Fibroblast of skin of left quadriceps (primary cell): ENCODE results near the gene LANCL2.
"Not testable (repeated sequence)": the region's sequence is repeated elsewhere in the genome, so short reads cannot be mapped to it uniquely, and the experiment has no call there.

Experiments used
- DNase-seq, 2 experiments: peaks; one replicate each; pipeline ENCODE4 v3.0.0-alpha.2; 2013; ENCODE audit warnings: low read depth in 2 of 2

The LANCL2 gene, protein sequence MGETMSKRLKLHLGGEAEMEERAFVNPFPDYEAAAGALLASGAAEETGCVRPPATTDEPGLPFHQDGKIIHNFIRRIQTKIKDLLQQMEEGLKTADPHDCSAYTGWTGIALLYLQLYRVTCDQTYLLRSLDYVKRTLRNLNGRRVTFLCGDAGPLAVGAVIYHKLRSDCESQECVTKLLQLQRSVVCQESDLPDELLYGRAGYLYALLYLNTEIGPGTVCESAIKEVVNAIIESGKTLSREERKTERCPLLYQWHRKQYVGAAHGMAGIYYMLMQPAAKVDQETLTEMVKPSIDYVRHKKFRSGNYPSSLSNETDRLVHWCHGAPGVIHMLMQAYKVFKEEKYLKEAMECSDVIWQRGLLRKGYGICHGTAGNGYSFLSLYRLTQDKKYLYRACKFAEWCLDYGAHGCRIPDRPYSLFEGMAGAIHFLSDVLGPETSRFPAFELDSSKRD

DNA sequence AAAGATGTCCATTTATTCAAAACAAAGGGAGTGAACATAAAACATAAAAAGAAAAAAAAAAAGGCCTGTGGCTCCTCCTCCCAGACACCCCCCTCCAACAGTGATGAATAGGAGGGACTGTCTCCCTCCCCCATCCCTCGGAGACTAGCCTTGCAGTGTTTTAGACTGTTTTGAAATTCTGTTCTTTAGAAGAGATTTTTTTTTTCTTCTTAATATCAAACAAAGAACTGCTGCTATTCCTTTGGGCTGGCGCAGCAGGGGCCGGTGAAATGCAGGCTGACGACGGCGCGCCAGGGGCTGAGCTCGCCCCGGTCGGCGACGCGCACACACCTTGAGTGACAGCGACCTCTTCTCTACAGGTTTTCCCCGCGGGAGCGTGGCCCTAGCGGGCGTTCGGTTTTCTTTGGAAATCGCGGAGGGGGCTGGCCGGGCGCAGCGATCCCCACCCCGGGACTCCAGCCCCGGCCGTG lies at the start of gene LANCL2:
Gene LANCL2 (plus strand): TSS at position 133 of the 470 bp plus-strand sequence. CDS start 689 bp downstream, outside the sequence.
- peak in 1 of 2 experiments; percentile 17 for DNase-seq

DNA sequence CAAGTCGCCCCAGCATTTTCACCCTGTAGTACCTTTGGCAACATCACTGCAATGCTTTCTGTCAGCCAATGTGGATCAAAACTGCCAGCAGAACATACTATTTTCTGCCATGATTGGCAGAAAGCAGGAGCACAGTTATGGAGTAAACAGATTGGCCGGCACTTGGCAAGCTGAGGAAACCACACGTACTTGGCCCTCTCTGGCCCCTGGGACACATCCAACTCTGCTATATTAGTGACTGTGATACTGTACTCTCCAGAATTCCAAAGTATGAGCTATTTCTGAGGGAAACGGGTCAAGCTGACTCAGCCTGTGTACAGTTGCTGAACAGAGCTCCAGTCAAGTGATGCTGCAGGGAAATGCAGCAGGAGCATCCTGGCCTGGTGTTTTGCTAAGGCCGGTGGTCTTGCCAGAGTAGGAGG lies 39.8 kb upstream of the LANCL2 start:
- peak; percentile 57 to 60 for DNase-seq

DNA sequence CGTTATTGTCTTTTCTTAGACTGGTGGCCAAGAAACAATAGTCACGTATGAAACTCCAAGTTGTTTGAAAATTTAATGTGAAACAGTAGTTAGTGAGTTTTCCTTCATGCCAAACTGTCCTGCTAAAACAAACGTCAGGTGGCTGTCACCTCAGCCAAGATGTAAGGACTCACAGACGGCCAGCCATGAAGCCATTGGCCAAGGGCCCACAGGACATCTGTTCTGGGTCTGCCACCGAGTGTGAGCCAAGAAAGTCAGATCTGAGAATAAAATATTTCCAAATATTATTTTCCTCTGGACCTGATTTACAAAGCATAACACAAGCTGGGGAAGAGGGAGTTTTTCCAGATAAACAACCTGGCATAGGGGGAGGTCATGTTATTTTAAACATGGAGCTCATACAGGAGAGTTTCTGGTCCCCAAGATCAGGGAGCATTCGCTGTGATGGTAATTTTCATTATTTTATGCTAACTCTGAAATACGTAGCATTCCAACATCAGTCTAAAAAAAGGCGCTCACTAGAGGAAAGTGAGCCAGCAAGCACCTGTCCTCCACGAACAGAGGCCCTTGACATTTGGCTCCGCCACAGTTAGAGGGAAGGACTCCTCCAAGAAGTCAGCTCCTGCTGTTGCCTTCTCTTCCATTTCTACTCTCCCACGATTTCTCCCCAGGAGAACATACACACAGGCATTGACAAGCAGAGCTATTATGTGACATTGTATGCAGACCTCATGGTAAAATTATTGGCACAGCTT lies 38.9 kb upstream of the LANCL2 start:
- DNase-seq: no peak

DNA sequence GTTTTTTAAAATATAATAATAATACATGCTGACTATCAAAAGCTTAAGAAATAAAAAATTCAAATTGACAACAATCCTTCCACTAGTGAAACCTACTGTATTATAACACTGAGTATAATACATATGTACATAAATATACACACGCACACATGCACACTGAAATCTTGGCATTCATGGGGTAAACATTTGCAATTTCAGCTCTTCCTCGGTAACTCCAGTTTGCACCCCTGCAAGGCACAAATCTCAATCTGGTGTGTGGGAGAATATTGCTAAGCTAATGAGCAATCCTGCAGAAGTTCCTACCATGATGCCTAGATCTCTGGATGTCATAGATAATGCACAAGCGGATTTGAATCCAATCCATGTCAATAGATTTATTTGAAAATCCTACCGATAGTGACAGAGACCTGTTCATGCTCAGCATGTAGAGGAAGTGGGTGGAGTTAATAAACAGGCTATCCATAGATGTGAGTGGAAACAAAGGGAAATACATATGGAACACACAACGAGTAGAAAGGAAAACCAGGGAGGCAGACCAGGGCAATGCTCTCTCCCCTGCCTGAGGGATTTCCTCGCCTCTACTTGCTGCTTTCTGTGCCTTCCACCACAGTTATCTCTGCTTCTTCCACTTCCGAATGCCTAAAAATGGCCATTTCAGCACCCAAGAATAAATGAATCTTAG lies 38.1 kb upstream of the LANCL2 start:
- DNase-seq: no peak

DNA sequence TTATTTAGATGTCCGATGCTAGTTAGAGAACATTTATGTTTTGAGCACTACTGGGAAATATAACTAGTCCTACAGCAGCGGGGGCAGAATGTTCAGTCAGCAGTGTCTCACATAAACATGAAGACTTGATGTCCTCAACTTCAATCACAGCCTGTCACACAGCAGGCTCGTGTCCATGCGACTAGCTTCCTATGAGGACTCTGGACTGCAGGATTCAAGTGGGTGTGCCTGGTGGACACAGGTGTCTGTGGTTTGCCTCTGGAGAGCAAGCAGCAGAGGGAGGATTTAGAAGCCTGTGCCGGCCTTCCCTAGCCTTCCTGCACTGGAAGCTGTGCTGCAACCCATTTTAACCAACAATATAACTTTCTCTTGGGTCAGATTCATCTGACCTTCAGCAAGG lies 30.0 kb upstream of the LANCL2 start:
- DNase-seq: no peak

DNA sequence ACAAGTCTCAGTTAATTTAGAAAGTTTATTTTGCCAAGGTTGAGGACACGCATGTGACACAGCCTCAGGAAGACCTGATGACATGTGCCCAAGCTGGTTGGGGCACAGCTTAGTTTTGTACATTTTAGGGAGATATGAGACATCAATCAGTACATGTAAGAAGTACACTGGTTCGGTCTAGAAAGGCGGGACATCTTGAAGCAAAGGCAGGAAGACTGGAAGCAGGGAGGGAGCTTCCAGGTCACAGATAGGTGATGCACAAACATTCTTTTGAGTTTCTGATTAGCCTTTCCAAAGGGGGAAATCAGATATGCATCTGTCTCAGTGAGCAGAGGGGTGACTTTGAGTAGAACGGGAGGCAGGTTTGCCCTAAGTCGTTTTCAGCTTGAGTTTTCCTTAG lies 29.4 kb upstream of the LANCL2 start:
- no peak for DNase-seq

DNA sequence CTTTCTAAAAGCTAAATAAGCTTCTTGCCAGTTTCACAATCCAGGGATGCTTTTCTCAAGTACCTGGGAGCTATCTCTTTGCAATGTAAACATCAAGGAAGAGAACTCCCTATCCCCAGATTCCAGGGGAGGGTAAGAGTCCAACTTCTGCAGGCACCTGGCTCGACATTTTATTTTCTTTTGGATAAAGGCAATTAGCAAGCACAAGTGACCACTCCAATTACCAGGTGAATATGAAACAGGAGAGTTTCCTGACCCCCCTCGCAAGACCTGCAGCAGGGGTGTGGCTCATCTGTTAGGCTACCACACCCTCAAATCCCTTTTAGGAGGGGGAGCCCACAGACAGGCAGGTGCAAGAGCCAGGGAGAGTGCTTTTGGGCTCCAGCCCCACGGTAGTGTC lies 28.6 kb upstream of the LANCL2 start:
- DNase-seq: no peak

DNA sequence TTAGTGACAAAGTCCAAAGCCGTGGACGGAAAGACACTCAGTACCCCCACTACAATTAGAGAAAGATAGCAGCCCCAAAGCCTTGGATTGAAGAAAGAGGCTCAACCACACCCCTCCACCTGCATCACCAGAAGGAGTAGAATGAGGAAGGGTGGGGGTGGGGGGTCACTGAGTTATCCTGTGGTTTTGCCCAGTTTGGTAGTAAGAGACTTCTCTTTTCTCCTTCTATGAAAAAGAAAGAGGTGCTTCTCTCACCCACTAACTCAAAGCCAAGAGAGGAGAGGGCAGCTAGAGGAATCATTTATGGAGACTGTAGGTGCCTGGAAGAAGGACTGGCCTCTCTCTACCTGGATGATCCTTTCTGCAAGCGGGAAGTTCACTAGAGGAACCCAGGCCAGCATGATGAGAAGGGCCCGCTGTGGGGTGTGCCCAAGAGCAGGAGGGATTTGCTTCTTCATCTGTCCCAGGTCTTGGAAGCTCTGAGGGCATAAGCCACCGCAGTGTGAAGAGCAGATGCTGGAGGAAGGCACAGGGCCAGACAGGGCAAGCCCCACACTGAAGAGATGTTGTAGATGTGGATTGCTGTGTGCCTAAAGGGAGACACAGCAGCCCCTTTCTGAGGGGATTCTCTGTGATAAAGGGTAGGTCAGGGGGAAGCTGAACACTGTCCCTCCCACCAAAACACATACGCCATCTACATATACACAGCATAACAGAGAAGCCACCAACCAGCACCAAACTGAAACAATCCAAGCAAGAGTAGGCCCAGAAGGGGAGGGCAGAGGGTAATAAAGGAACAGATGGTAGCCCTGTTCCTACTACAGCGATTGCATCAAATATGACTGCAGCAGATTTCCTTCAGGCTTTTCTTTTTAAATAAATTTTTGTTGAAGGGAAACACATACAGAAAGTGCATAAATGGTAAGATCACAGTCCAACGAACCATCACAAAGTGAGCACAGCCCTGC lies 25.8 kb upstream of the LANCL2 start:
- DNase-seq: no peak

DNA sequence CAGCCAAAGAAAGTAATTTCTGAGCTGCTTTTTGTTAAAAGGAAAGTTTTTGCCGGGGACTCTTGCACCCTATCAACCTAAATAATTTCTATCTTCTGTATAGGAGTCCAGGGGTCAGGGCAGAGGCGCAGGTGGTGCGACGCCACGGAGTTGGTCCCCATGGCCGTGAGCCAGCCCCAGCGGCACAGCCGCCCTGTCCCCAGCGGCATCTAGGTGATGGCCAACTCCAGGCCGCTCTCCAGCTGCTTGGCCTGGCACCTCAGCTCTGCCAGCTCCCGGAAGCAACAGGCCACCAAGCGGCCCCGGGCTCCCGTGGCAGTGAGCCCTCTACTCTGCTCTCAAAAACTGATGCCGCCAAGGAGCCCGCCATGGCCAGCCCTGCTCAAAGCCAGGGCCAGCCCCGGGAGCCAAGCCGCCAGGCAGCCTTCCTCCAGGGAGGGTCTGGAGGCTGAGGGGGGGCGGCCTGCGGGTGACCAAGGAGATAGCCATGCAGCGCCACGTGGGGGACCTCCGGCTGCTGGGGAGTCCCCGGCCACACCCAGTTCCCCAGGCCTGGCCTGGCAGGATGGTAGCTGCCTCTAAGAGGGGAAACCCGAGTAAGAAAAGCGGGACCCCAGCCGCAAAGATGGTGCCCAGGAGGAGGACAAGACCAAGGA lies 22.8 kb upstream of the LANCL2 start:
- no peak for DNase-seq

DNA sequence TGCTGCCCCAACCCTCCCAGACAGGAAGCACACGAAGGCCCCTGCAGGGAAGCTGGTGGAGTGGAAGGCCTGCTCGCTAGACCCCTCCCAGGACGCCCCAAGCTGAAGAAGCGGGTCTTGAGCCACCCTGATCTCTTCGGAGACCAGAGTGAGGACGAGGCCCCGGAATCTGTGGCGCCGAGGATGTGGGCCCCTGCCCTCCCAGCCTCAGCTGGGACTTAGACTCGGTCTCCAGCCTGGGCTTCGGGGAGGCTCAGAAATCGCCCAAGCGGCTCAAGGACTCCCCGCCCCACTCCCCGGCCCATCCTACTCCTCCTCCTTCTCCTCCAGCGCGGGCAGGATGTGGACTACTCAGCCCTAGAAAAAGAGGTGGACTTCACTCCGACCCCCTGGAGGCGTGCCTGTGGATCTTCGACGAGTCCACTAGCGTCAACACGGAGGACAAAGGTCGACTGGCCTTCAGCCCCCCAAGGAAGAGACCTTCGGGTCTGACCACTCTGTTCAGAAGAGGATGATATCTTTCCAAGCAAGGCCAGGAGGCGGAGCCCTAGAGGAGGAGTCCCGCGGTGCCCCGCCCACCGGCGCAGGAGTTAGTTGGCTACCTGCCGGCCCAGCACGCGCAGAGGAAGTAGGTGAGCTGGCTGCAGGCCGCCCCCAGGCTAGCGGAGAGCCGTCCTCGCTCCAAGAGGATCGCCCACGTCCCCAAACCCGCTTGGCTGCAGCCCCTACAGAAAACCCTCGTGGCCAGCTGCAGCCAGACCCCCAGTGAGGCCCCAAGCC lies 21.9 kb upstream of the LANCL2 start:
- DNase-seq: no peak

DNA sequence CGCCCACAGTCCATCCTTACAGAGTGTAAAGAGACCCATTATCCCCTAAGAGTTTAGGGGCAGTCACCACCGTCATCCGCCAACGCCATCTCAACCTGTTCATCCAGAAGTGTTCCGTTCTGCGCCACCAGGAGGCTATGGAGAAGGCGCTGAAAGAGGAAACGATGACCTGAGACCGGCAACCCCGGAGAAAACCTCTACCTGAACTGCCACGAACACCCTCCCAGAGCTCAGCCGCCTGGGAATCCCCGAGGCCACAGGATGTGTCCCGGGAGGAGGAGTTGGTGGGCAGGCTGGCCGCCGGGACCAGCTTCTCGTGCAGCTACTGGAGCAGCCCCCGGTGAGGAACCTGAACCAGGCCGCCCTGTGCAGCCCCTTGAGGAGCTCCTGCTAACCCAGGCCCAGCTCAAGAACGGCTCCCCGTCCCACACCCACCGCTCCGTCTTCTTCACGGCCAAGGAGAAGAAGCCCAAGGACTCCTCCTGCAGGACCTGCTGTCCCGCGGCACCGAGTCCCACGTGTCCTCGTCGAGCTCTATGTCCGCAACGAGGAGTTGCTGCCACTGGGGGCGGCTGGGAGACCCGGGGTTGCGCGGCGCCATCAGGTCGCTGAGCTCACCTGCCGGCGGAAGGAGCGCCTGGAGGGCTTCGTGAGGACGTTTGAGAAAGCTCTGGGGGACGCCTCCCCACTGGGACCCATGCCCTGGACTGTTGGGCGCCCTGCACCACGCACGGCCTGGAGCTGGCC lies 21.1 kb upstream of the LANCL2 start:
- DNase-seq: no peak

DNA sequence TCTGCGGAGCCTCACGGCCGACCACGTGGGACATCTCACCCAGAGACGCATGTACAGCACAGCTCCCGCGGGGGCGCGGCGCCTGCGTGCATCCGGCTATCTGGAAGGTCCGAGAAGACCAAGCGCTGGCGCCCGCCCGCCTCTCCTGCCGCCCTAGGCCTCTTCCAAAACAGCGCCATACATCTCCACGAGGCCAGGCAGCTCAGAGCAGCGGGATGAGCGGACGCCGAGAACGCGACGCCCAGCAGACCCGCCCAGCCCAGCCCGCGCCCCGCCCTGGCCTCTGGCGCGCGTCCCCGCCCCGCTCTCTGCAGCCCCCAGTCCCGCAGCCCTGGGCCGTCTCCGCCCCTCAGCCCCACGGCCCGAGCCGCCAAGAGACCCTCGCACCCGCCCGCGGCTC lies 20.3 kb upstream of the LANCL2 start:
- DNase-seq: no peak

DNA sequence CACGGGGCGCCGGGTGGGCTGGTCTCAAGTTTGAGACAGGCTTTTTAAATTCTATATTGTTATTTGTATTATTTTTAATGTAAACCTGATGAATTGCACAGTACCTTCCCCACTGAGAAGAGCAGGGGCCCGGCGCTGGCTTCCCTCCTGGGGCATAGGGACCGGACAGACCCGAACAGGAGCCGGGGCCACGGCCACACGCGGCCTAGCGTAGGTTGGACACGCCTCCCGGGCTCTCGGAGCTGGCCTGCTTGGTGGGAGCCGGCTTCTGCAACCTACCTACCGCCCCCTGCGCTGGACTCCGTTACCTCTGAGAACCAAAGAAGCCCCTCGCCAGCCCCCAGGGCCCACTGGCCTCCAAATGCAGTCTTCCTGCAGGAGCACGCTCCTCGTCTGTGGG lies 19.8 kb upstream of the LANCL2 start:
- DNase-seq: no peak

DNA sequence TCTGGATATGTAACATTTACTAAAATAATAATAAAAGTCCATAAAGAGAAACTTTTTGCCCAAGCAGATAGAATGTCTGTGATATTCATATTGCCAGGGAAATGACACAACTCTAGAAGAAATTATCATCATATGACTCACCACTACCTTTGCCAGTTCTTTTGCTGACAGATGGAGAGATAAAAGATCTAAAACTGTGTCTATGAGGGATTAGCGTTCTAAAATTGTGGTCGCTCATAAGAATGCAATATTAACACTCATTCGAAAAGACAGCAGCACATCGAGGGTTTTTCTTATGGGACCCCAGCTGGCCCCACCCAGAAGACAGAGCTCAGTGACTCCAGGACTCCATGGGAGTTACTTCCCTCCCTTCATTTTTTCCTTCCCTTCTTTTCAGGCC lies 16.6 kb upstream of the LANCL2 start:
- DNase-seq: peak; percentile 20 to 27

DNA sequence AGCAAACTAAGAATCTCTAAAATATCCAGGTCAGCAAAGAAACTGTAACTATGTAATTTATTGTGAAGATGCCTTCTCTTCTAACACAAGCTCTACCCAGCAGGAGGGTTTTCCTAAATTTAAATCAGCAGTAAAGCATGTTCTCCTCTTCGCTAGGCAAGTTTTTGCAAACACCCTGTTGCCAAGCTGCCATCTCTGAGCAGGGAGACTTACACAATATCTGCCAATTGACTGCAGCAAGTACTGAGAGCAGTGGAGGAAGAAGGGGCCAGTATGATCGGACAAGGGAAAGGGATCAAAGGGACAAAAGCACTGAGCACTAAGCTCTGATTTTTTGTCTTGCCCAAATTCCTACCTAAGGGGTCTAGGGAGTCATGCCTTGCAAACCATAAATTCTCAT lies 16.0 kb upstream of the LANCL2 start:
- DNase-seq: no peak

DNA sequence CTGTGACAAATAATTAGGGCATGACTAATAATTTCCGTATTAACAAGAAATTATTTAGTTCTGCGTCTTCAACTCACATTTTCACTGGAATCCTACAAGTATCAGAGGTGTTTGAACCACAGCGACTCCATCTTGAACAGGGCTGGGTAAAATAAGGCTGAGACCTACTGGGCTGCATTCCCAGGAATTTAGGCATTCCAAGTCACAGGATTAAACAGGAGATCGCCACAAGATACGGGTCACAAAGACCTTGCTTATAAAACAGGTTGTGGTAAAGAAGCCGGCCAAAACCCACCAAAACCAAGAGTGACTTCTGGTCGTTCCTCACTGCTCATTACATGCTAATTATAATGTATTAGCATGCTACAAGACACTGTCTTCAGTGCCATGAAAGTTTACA lies 14.9 kb upstream of the LANCL2 start:
- no peak for DNase-seq

DNA sequence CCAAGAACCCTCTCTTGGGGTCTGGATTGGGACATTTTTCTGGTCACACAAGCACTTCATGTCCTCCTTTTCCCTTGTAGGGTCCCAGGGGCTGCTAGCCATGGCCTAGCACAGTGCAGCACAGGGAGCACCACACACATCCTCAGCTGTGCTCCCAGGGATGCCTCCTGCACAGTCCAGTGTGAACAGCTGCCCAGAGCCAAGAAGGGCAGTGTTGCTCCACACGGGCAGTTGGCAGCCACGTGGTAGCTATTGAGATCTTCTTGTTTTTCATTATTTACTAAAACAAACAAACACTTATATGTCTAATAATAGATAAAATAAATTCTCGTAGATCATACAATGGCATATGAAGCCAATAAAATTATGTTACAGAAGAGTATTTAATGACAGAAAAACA lies 13.9 kb upstream of the LANCL2 start:
- no peak for DNase-seq

DNA sequence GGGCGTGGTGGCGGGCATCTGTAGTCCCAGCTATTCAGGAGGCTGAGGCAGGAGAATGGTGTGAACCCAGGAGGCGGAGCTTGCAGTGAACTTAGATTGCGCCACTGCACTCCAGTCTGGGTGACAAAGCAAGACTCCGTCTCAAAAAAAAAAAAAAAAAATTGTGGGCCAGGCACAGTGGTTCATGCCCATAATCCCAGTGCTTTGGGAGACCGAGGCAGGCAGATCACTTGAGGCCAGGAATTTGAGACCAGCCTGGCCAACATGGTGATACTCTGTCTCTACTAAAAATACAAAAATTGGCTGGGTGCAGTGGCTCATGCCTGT lies 12.2 kb upstream of the LANCL2 start:
- not testable (repeated sequence) for DNase-seq

DNA sequence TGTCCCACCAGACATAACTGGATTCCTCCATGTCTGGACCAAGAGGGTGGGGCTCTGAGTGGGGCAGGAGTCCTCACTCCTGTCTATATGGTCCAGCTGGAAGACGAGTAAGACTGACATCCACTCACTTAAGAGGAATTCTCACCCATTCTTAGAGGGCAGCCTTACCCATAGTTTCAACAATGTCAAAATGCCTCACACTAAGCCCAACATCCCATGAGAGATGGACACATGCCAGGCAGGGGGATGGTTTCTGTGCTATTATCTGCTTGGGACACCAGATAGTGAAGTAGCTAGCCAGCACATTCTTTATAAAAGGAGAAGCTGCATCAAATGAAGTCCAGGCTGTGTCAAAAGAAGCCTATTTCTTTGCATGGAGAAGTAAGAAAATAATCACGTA lies 4.7 kb upstream of the LANCL2 start:
- DNase-seq: no peak
